HepG2 (cell line): ENCODE measurements around the gene FER1L5. TPM values are rescaled to one million over a fixed set of nuclear protein-coding genes. Genes with fewer than 3 reads are reported as not detected.

Source experiments
- ISX ChIP-seq: sonication (generic); formaldehyde crosslinking; conservative IDR thresholded peaks from 2 replicates; pipeline ENCODE4 v1.5.0; 2020; ENCODE audit warnings: missing genetic modification reagents
- MEIS1 ChIP-seq: sonication (generic); formaldehyde crosslinking; IDR thresholded peaks from 2 replicates; pipeline ENCODE4 v1.9.0; 2021; ENCODE audit warnings: mild to moderate bottlenecking, missing genetic modification reagents, moderate library complexity, borderline replicate concordance
- SIN3A ChIP-seq: IDR thresholded peaks from 2 replicates; pipeline ENCODE4 v1.6.1; 2011; ENCODE audit warnings: low read depth, mild to moderate bottlenecking, control low read depth, low read length, borderline replicate concordance
- polyA plus RNA-seq, 8 experiments: library from polyadenylated mRNA; depleted of rRNA in 3 of 8; stranded (reverse) in 7 of 8; unstranded in 1 of 8; fragments of >200 nt; fragmentation: Illumina TruSeq in 4 of 8; extraction: Trizol in 4 of 8; gene quantifications; 2 replicates each; pipeline versions ENCODE4 v1.2.1 to v1.2.3, GENCODE V29; 2011 to 2016; ENCODE audit warnings: low read depth in 4 of 8, missing spikeins in 1 of 8, mixed read lengths in 1 of 8; ENCODE audit not compliant: insufficient read depth in 1 of 8
- total RNA-seq, 5 experiments: library from RNA; depleted of rRNA; stranded (reverse); fragments of >200 nt; fragmentation: Illumina TruSeq; extraction: Trizol; gene quantifications; 2 replicates each; pipeline ENCODE4 v1.2.3, GENCODE V29; 2016; ENCODE audit warnings: low read depth in 1 of 5
- TF ChIP-seq, protein P1 (sequence below): sonication (generic); formaldehyde crosslinking; IDR thresholded peaks from 2 replicates; pipeline ENCODE4 v1.4.0; 2020; ENCODE audit warnings: mild to moderate bottlenecking, missing genetic modification reagents, borderline replicate concordance
- TF ChIP-seq, protein P2 (sequence below): sonication (generic); formaldehyde crosslinking; IDR thresholded peaks from 2 replicates; pipeline ENCODE4 v1.4.0; 2020; ENCODE audit warnings: missing genetic modification reagents, borderline replicate concordance
- TF ChIP-seq, protein P3 (sequence below): sonication (generic); formaldehyde crosslinking; IDR thresholded peaks from 2 replicates; pipeline ENCODE4 v1.9.0; 2022; ENCODE audit warnings: low read depth, missing genetic modification reagents
- TF ChIP-seq, protein P4 (sequence below): sonication (generic); formaldehyde crosslinking; IDR thresholded peaks from 2 replicates; pipeline ENCODE4 v1.8.1; 2023; ENCODE audit warnings: mild to moderate bottlenecking, missing genetic modification reagents
- TF ChIP-seq, protein P5 (sequence below): sonication (generic); formaldehyde crosslinking; IDR thresholded peaks from 2 replicates; pipeline ENCODE4 v1.8.1; 2022; ENCODE audit warnings: low read depth, mild to moderate bottlenecking, missing genetic modification reagents

FER1L5 gene
- total and polyA plus RNA-seq, 2 of the 13 experiments (the other 11 are each of a cell fraction or from before 2014, with no cell fraction given), result 0.02 to 0.08 TPM

DNA sequence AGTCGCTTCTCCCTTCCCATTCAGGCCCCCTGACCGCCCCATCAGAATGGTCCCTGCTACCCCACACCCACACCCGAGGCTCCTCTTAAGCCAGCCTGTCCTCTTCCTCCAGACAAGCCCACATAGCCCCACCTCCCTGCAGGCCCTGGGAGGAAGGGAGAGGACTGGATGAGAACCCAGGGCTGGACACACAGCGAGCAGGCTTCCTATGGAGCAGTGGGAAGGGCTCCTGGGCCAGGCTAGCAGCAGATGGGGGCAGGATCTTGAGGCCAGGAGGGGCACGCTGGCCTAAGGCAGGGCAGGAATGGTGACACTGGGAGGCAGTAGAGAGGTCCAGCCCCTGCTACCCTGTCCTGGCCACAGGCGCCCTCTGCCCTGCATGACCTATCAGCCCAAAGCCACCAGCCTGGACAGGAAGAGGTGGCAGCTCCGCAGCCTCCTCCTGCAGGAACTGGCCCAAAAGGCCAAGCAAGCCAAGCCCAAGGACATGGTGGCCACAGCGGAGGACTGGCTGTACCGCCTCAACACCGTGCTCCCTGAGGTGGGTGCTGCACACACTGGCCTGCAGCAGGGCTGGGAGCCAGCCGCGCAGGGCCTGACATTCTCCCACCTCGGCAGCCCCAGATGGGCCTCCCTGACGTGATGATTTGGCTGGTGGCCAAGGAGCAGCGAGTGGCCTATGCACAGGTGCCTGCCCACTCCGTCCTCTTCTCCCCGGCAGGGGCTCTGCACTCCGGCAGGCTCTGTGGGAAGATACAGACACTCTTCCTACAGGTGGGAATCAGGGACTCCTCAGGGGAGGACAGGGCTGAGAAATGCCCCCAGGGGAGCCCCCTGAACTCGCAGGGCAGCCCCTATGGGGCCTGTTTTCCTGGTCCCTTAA, 43.3 kb downstream of the FER1L5 start (continued):
- TF ChIP-seq, protein P1, sequence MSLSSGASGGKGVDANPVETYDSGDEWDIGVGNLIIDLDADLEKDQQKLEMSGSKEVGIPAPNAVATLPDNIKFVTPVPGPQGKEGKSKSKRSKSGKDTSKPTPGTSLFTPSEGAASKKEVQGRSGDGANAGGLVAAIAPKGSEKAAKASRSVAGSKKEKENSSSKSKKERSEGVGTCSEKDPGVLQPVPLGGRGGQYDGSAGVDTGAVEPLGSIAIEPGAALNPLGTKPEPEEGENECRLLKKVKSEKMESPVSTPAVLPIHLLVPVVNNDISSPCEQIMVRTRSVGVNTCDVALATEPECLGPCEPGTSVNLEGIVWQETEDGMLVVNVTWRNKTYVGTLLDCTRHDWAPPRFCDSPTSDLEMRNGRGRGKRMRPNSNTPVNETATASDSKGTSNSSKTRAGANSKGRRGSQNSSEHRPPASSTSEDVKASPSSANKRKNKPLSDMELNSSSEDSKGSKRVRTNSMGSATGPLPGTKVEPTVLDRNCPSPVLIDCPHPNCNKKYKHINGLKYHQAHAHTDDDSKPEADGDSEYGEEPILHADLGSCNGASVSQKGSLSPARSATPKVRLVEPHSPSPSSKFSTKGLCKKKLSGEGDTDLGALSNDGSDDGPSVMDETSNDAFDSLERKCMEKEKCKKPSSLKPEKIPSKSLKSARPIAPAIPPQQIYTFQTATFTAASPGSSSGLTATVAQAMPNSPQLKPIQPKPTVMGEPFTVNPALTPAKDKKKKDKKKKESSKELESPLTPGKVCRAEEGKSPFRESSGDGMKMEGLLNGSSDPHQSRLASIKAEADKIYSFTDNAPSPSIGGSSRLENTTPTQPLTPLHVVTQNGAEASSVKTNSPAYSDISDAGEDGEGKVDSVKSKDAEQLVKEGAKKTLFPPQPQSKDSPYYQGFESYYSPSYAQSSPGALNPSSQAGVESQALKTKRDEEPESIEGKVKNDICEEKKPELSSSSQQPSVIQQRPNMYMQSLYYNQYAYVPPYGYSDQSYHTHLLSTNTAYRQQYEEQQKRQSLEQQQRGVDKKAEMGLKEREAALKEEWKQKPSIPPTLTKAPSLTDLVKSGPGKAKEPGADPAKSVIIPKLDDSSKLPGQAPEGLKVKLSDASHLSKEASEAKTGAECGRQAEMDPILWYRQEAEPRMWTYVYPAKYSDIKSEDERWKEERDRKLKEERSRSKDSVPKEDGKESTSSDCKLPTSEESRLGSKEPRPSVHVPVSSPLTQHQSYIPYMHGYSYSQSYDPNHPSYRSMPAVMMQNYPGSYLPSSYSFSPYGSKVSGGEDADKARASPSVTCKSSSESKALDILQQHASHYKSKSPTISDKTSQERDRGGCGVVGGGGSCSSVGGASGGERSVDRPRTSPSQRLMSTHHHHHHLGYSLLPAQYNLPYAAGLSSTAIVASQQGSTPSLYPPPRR (CRISPR knock-in tag), result no peak
- no peak for TF ChIP-seq ISX (CRISPR knock-in tag)
- TF ChIP-seq, protein P2, sequence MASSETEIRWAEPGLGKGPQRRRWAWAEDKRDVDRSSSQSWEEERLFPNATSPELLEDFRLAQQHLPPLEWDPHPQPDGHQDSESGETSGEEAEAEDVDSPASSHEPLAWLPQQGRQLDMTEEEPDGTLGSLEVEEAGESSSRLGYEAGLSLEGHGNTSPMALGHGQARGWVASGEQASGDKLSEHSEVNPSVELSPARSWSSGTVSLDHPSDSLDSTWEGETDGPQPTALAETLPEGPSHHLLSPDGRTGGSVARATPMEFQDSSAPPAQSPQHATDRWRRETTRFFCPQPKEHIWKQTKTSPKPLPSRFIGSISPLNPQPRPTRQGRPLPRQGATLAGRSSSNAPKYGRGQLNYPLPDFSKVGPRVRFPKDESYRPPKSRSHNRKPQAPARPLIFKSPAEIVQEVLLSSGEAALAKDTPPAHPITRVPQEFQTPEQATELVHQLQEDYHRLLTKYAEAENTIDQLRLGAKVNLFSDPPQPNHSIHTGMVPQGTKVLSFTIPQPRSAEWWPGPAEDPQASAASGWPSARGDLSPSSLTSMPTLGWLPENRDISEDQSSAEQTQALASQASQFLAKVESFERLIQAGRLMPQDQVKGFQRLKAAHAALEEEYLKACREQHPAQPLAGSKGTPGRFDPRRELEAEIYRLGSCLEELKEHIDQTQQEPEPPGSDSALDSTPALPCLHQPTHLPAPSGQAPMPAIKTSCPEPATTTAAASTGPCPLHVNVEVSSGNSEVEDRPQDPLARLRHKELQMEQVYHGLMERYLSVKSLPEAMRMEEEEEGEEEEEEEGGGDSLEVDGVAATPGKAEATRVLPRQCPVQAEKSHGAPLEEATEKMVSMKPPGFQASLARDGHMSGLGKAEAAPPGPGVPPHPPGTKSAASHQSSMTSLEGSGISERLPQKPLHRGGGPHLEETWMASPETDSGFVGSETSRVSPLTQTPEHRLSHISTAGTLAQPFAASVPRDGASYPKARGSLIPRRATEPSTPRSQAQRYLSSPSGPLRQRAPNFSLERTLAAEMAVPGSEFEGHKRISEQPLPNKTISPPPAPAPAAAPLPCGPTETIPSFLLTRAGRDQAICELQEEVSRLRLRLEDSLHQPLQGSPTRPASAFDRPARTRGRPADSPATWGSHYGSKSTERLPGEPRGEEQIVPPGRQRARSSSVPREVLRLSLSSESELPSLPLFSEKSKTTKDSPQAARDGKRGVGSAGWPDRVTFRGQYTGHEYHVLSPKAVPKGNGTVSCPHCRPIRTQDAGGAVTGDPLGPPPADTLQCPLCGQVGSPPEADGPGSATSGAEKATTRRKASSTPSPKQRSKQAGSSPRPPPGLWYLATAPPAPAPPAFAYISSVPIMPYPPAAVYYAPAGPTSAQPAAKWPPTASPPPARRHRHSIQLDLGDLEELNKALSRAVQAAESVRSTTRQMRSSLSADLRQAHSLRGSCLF (CRISPR knock-in tag), result no peak
- TF ChIP-seq, protein P3, sequence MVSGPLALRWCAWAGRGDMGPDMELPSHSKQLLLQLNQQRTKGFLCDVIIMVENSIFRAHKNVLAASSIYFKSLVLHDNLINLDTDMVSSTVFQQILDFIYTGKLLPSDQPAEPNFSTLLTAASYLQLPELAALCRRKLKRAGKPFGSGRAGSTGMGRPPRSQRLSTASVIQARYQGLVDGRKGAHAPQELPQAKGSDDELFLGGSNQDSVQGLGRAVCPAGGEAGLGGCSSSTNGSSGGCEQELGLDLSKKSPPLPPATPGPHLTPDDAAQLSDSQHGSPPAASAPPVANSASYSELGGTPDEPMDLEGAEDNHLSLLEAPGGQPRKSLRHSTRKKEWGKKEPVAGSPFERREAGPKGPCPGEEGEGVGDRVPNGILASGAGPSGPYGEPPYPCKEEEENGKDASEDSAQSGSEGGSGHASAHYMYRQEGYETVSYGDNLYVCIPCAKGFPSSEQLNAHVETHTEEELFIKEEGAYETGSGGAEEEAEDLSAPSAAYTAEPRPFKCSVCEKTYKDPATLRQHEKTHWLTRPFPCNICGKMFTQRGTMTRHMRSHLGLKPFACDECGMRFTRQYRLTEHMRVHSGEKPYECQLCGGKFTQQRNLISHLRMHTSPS (CRISPR knock-in tag), result peak; percentile 83
- peak; percentile 62; the same call in 1 of the 2 replicates for TF ChIP-seq MEIS1 (CRISPR knock-in tag)
- TF ChIP-seq, protein P4, sequence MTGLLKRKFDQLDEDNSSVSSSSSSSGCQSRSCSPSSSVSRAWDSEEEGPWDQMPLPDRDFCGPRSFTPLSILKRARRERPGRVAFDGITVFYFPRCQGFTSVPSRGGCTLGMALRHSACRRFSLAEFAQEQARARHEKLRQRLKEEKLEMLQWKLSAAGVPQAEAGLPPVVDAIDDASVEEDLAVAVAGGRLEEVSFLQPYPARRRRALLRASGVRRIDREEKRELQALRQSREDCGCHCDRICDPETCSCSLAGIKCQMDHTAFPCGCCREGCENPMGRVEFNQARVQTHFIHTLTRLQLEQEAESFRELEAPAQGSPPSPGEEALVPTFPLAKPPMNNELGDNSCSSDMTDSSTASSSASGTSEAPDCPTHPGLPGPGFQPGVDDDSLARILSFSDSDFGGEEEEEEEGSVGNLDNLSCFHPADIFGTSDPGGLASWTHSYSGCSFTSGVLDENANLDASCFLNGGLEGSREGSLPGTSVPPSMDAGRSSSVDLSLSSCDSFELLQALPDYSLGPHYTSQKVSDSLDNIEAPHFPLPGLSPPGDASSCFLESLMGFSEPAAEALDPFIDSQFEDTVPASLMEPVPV, result no peak
- TF ChIP-seq, protein P5, sequence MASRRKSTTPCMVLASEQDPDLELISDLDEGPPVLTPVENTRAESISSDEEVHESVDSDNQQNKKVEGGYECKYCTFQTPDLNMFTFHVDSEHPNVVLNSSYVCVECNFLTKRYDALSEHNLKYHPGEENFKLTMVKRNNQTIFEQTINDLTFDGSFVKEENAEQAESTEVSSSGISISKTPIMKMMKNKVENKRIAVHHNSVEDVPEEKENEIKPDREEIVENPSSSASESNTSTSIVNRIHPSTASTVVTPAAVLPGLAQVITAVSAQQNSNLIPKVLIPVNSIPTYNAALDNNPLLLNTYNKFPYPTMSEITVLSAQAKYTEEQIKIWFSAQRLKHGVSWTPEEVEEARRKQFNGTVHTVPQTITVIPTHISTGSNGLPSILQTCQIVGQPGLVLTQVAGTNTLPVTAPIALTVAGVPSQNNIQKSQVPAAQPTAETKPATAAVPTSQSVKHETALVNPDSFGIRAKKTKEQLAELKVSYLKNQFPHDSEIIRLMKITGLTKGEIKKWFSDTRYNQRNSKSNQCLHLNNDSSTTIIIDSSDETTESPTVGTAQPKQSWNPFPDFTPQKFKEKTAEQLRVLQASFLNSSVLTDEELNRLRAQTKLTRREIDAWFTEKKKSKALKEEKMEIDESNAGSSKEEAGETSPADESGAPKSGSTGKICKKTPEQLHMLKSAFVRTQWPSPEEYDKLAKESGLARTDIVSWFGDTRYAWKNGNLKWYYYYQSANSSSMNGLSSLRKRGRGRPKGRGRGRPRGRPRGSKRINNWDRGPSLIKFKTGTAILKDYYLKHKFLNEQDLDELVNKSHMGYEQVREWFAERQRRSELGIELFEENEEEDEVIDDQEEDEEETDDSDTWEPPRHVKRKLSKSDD (CRISPR knock-in tag), result 0 out of 2 replicates have a peak, but pooled peaks have one; percentile 82
- no peak for TF ChIP-seq SIN3A
